Activated CD8-positive, alpha-beta memory T cell treated with anti-CD3 and anti-CD28 coated beads, Interleukin-2, amount 10 ng/mL, durations not matched to agents 7 days and 5 days (primary cell): ENCODE measurements around the gene WNT4. TPM values are rescaled to one million over a fixed set of nuclear protein-coding genes. Genes with fewer than 3 reads are reported as not detected.

Experiments
- ATAC-seq: fragments of 150-1000 bp; cut with Tn5 transposase; one replicate; pipeline ENCODE4 v1.10.0; 2021; ENCODE audit warnings: moderate library complexity
- CTCF ChIA-PET: fragments of 350-600 bp; sonication (Branson Sonifier 250); formaldehyde crosslinking; loops from one replicate; lab custom pipeline; 2021; ENCODE audit warnings: antibody characterized with exemption; lab: Charles Lee
- DNase-seq: peaks from one replicate; pipeline ENCODE4 v3.0.0-alpha.2; 2020
- H3K27ac Mint-ChIP-seq: one replicate; pipeline ENCODE4 v1.8.0; 2021; ENCODE audit warnings: mild to moderate bottlenecking, mixed read lengths
- H3K27me3 Mint-ChIP-seq: one replicate; pipeline ENCODE4 v1.8.0; 2021; ENCODE audit warnings: mixed read lengths
- H3K36me3 Mint-ChIP-seq: one replicate; pipeline ENCODE4 v1.8.0; 2021; ENCODE audit warnings: mild to moderate bottlenecking, mixed read lengths
- H3K4me1 Mint-ChIP-seq: one replicate; pipeline ENCODE4 v1.8.0; 2021; ENCODE audit warnings: mixed read lengths
- H3K4me3 Mint-ChIP-seq: one replicate; pipeline ENCODE4 v1.8.0; 2021; ENCODE audit warnings: mild to moderate bottlenecking, moderate library complexity, mixed read lengths
- H3K9me3 Mint-ChIP-seq: one replicate; pipeline ENCODE4 v1.8.0; 2022; ENCODE audit warnings: low read depth, mixed read lengths
- total RNA-seq, 2 experiments: library from RNA; stranded (reverse); gene quantifications; one replicate each; pipeline ENCODE4 v1.2.3, GENCODE V29; 2021

The WNT4 gene
- total RNA-seq, 2 experiments from 2014 or later: not detected

DNA sequence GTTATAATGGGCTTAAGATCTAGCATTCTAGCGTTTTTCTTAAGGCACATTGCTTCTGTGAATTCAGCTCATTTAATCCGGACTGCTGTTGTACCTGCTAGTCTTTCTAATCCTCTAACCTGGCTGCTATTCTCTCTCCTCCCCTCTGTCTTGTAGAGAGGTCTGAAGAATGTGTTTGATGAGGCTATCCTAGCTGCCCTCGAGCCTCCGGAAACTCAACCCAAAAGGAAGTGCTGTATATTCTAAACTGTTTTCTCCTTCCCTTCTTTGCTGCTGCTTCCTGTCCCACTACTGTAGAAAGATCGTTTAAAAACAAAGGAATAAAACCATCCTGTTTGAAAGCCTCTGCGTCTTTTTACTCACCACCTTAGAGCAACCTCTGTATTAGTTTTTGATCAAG, 53.1 kb downstream of the WNT4 start:
- H3K9me3 Mint-ChIP-seq: no peaks in the 10 kb centered on the region
- H3K4me1 Mint-ChIP-seq: peaks cover 80% of the 10 kb centered on the region
- H3K27ac Mint-ChIP-seq: peak overlapping the region; percentile 84
- DNase-seq (no peak), ATAC-seq (peak; percentile 54)
- H3K36me3 Mint-ChIP-seq: peaks cover 67% of the 10 kb centered on the region
- CTCF ChIA-PET: interaction anchor here (0.9 to 1.5 kb wide), 3 partner anchors 16 to 67 kb away, joined by 3 to 7 read pairs (median 3); no protein-coding TSS in a partner anchor
- H3K27me3 Mint-ChIP-seq: no peaks in the 10 kb centered on the region
- H3K4me3 Mint-ChIP-seq: peak overlapping the region; percentile 68

DNA sequence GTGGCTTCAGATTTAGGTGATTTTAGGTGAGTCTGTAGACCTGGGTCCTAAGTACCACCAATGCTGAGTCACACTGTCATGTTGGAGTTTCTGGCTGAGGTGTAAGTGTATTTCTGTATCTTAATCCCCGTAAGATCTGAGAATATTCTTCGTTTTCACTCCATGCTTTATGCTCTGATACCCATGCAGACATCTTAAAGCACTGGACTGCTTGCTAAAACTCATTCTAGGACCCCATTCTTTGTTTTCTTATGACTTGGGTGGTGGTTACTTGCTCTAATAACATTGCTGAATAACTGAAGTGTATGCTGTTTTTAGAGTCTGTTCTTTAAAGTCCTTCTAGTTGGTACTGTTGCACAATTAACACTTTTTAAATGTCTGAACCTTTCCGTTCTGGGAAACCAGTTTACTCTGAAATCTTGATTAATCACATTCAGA, 53.7 kb downstream of the WNT4 start:
- H3K27ac Mint-ChIP-seq: peak overlapping the region; percentile 84
- peak overlapping the region; percentile 68 for H3K4me3 Mint-ChIP-seq
- ATAC-seq (peak; percentile 32), DNase-seq (no peak)
- peaks cover 81% of the 10 kb centered on the region for H3K4me1 Mint-ChIP-seq
- CTCF ChIA-PET: interaction anchor here (1.4 kb wide), 1 partner anchor 66 kb away, joined by 3 read pairs; no protein-coding TSS in a partner anchor
- H3K9me3 Mint-ChIP-seq: no peaks in the 10 kb centered on the region
- peaks cover 69% of the 10 kb centered on the region for H3K36me3 Mint-ChIP-seq
- H3K27me3 Mint-ChIP-seq: no peaks in the 10 kb centered on the region

DNA sequence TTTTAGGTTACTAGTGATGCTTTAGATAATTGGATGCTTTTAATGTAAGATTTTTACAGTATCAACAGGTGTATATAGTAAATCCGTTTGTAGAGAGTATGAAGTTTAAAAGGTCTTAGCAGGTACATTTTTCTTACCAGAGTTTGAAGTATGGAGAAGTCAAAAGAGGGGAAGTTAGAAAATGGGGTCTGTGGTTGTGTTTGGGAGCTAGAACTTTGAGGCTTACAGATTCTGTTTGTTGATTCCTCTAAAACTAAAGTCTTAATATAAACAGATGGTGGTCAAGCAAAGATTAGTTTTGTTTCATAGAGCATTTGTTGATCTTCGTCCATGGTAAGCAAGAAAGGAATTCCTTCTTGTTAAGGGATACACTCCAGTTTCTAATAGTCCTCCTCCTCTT, 54.6 kb downstream of the WNT4 start:
- ATAC-seq (no peak), DNase-seq (no peak)
- Mint-ChIP-seq H3K36me3 (peaks cover 68% of the 10 kb centered on the region), H3K9me3 (no peaks in the 10 kb centered on the region), H3K4me1 (peaks cover 83% of the 10 kb centered on the region), H3K4me3 (peak overlapping the region; percentile 10), H3K27me3 (no peaks in the 10 kb centered on the region), H3K27ac (peak overlapping the region; percentile 84)
- CTCF ChIA-PET: no interaction called here

DNA sequence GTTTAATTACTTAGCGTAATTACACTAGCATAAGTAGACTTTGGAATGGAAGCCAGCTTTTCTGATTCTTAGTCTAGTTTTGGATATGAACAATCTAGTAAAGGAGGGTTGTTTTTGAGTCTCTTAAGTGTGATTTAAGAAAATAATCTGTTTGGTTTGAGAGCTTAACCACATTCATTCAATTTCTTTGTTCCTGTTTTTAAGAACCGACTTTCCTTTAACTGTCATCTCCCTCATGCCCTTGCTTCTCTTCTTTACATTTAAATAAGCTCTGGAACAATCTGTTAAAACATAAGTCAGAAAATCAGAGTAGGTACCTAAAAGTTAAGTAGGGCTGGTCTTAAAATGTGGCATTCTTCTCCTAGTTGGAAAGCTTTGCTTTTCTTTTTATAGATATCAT, 62.7 kb downstream of the WNT4 start:
- Mint-ChIP-seq H3K4me3 (no peak overlapping the region), H3K9me3 (no peaks in the 10 kb centered on the region), H3K27ac (no peak overlapping the region), H3K27me3 (no peaks in the 10 kb centered on the region), H3K36me3 (peaks cover 55% of the 10 kb centered on the region), H3K4me1 (peaks cover 66% of the 10 kb centered on the region)
- CTCF ChIA-PET: no interaction called here
- ATAC-seq: no peak
- no peak for DNase-seq

DNA sequence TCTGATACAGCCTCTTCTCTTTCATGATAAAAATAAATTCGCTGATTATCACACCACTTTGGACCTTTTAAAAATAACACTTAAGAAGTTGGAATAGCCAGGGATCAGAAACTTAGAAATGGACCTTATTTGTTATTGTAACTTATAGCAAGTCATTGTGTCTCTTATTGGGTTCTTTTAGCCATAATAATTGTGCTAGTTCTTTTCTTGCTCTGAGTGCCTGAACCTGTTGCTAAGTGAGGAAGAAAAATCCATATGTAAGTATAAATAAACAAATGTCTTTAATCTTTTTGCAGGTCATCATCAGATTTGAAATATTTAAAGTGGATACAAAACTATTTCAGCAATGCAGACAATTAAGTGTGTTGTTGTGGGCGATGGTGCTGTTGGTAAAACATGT, 64.8 kb downstream of the WNT4 start:
- peaks cover 47% of the 10 kb centered on the region for H3K36me3 Mint-ChIP-seq
- no peak overlapping the region for H3K4me3 Mint-ChIP-seq
- H3K9me3 Mint-ChIP-seq: no peaks in the 10 kb centered on the region
- peak overlapping the region; percentile 14 for H3K27ac Mint-ChIP-seq
- ATAC-seq (no peak), DNase-seq (no peak)
- H3K27me3 Mint-ChIP-seq: no peaks in the 10 kb centered on the region
- H3K4me1 Mint-ChIP-seq: peaks cover 68% of the 10 kb centered on the region
- CTCF ChIA-PET: no interaction called here

DNA sequence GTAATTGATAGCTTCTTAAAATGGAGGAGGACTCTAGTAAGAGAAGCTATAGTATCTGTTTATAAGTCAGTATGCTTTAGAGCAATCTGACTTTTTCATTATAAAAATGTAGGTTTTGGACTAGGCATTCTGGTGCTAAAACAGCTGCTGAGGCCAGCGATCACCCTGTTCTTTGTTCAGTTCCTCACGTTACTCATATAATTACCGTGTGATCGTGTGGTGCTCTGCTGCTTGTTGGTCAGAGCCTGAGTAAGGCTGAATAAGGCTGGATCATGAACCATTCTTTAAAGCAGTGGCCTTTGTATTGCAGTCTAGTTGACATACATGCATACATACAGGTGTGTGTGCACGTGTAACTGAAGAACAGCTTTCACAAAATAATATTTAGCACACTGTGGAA, 65.2 kb downstream of the WNT4 start:
- CTCF ChIA-PET: no interaction called here

DNA sequence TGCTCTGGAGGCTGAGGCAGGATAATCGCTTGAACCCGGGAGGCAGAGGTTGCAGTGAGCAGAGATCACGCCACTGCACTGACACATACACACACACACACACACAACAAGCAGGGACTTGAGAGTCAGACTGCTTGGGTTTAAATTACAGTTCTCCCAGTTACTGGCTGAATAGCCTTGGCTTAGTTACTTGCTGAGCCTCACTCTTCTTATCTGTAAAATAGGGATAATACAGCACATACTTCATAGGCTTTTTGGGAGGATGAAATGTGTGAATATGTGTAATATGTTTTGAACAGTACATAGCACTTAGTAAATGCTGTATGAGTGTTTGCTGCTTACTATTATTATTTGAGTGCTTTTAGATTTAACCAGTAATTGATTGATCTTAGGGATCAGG, 66.6 kb downstream of the WNT4 start:
- CTCF ChIA-PET: no interaction called here
- no peaks in the 10 kb centered on the region for H3K9me3 Mint-ChIP-seq
- H3K4me1 Mint-ChIP-seq: peaks cover 73% of the 10 kb centered on the region
- peaks cover 49% of the 10 kb centered on the region for H3K36me3 Mint-ChIP-seq
- H3K27me3 Mint-ChIP-seq: no peaks in the 10 kb centered on the region
- no peak overlapping the region for H3K4me3 Mint-ChIP-seq
- peak overlapping the region; percentile 35 for H3K27ac Mint-ChIP-seq
- DNase-seq: no peak
- ATAC-seq: no peak

More for the DNA sequence above, 65.2 kb downstream of the WNT4 start:
- H3K36me3 Mint-ChIP-seq: peaks cover 49% of the 10 kb centered on the region
- H3K4me1 Mint-ChIP-seq: peaks cover 71% of the 10 kb centered on the region
- H3K27me3 Mint-ChIP-seq: no peaks in the 10 kb centered on the region
- H3K4me3 Mint-ChIP-seq: no peak overlapping the region
- no peaks in the 10 kb centered on the region for H3K9me3 Mint-ChIP-seq
- H3K27ac Mint-ChIP-seq: peak overlapping the region; percentile 14
- no peak for ATAC-seq
- DNase-seq: no peak

DNA sequence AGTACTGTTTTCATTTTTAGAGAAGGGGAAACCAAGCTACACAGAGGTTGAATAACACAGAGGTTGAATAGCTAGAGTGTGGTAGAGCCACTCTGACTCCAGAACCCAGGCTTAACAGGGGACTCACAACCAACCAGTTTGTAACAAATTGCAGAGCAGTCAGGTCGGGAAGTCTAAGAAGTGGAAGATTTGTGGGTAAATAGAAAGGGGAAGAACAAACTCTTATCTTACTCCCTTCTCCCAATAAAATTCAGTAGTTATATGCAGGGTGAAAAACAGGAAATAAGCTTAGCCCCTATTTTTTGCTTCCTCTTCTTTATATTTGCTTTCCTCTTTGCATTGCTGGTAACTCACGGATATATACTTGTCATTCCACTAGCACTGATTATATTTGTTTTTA, 67.2 kb downstream of the WNT4 start:
- Mint-ChIP-seq H3K9me3 (no peaks in the 10 kb centered on the region), H3K27me3 (no peaks in the 10 kb centered on the region), H3K4me1 (peaks cover 72% of the 10 kb centered on the region), H3K27ac (peak overlapping the region; percentile 52), H3K36me3 (peaks cover 48% of the 10 kb centered on the region), H3K4me3 (no peak overlapping the region)
- ATAC-seq (no peak), DNase-seq (no peak)
- CTCF ChIA-PET: interaction anchor here (0.6 kb wide), 1 partner anchor 39 kb away, joined by 3 read pairs; no protein-coding TSS in a partner anchor

DNA sequence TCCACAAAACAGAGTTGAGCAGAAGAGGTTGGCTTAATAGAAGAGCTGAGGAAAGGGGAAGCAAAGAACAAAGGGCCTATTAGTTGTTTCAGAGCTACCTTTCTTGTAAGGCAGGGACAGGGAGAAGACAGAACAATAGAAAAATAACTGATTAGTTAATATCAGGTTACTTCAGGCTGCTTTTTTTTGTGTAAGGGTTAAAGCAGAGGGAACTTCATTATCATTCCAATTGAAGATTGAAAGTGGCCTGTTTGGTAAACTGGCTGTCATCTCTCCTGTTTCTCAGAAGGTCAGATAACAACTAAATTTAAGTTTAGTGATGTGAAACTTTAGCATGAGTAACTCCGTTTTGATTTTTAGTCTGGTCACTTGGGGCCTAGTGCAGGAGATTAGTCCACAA, 68.1 kb downstream of the WNT4 start:
- Mint-ChIP-seq H3K27me3 (no peaks in the 10 kb centered on the region), H3K4me3 (no peak overlapping the region), H3K27ac (peak overlapping the region; percentile 30), H3K36me3 (peaks cover 51% of the 10 kb centered on the region), H3K9me3 (no peaks in the 10 kb centered on the region), H3K4me1 (peaks cover 71% of the 10 kb centered on the region)
- CTCF ChIA-PET: interaction anchor here (0.9 kb wide), 1 partner anchor 9 kb away, joined by 3 read pairs; no protein-coding TSS in a partner anchor
- DNase-seq (no peak), ATAC-seq (no peak)

DNA sequence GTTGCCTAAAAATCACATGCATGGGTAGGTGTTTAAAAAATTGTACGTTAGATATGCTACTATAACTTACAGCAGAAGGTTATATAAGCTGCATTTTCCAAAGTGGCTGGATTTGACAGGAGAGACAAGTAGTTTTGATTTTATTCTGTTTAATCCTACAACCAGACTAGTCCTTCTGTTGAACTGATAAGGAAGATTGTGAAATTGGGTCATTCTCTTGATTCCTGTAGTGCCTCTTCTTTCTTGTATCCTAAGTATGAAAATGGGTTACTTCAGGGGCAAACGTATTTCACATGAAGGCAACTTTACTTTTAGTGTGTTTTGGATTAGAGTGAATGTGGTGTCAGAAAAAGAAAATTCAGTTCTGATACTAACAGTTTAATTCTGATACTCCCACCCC, 71.4 kb downstream of the WNT4 start:
- Mint-ChIP-seq H3K36me3 (peaks cover 54% of the 10 kb centered on the region), H3K27me3 (no peaks in the 10 kb centered on the region), H3K4me1 (peaks cover 70% of the 10 kb centered on the region), H3K4me3 (no peak overlapping the region), H3K9me3 (no peaks in the 10 kb centered on the region), H3K27ac (no peak overlapping the region)
- ATAC-seq: no peak
- no peak for DNase-seq
- CTCF ChIA-PET: interaction anchor here (1.0 to 1.3 kb wide), 2 partner anchors 13 to 34 kb away, joined by 3 read pairs; no protein-coding TSS in a partner anchor

Other genes starting within 250 kb of the WNT4 start
- gene HSPG2, start 205.8 kb downstream of the WNT4 start, total RNA-seq: 1 to 10 TPM; 1.0 to 2.5 TPM
- not detected for gene CELA3B, start 166.1 kb downstream of the WNT4 start, total RNA-seq
- not detected for gene CELA3A, start 141.4 kb downstream of the WNT4 start, total RNA-seq
- gene CDC42, start 90.4 kb downstream of the WNT4 start, total RNA-seq: 100 to 1,000 TPM; 254 to 340 TPM